WTC11 (cell line): ENCODE results near the gene KIF11. TPM values are rescaled to one million over a fixed set of nuclear protein-coding genes. Genes with fewer than 3 reads are reported as not detected.

Experiments used
- ATAC-seq: fragments of 200-7000 bp; cut with Tn5 transposase; 2 replicates; pipeline ENCODE4 v1.10.0; 2021; ENCODE audit warnings: mild to moderate bottlenecking, moderate library complexity
- CTCF ChIA-PET: fragments of 300-600 bp; sonication (Branson Sonifier 250); formaldehyde crosslinking; loops from one replicate; lab custom pipeline; 2021; ENCODE audit warnings: antibody characterized with exemption; lab: Charles Lee
- POLR2A ChIA-PET: fragments of 350-600 bp; sonication (Branson Sonifier 250); formaldehyde crosslinking; loops from one replicate; lab custom pipeline; 2021; ENCODE audit warnings: antibody characterized with exemption; lab: Charles Lee
- DNase-seq: peaks from one replicate; pipeline ENCODE4 v3.0.0; 2021; ENCODE audit warnings: low spot score
- H3K27ac Mint-ChIP-seq: 2 replicates; pipeline ENCODE4 v1.8.0; 2021; ENCODE audit warnings: mixed read lengths
- H3K27me3 Mint-ChIP-seq: 2 replicates; pipeline ENCODE4 v1.8.0; 2021; ENCODE audit warnings: low read depth, mild to moderate bottlenecking, moderate library complexity, mixed read lengths
- H3K36me3 Mint-ChIP-seq: 2 replicates; pipeline ENCODE4 v1.8.0; 2021; ENCODE audit warnings: mixed read lengths
- H3K4me1 Mint-ChIP-seq: 2 replicates; pipeline ENCODE4 v1.8.0; 2022; ENCODE audit warnings: mixed read lengths
- H3K4me3 Mint-ChIP-seq: 2 replicates; pipeline ENCODE4 v1.8.0; 2021; ENCODE audit warnings: mild to moderate bottlenecking, moderate library complexity, mixed read lengths
- H3K9me3 Mint-ChIP-seq: 2 replicates; pipeline ENCODE4 v1.8.0; 2021; ENCODE audit warnings: mixed read lengths
- AR ChIP-seq: fragments of 250-450 bp; sonication (Bioruptor Pico); IDR thresholded peaks from 2 replicates; pipeline ENCODE4 v1.9.0; 2021; ENCODE audit warnings: mild to moderate bottlenecking
- ETV6 ChIP-seq: sonication (generic); formaldehyde crosslinking; IDR thresholded peaks from 2 replicates; pipeline ENCODE4 v1.8.1; 2022; ENCODE audit warnings: mild to moderate bottlenecking, missing genetic modification reagents
- MXD4 ChIP-seq: fragments of 250-450 bp; sonication (Bioruptor Pico); IDR thresholded peaks from 2 replicates; pipeline ENCODE4 v1.8.0; 2021; ENCODE audit warnings: mild to moderate bottlenecking, moderate library complexity, borderline replicate concordance
- MYBL2 ChIP-seq: sonication (generic); formaldehyde crosslinking; IDR thresholded peaks from 2 replicates; pipeline ENCODE4 v1.8.1; 2023; ENCODE audit warnings: mild to moderate bottlenecking, moderate library complexity, missing genetic modification reagents
- RORB ChIP-seq: fragments of 250-450 bp; sonication (Bioruptor Pico); IDR thresholded peaks from 2 replicates; pipeline ENCODE4 v1.9.0; 2021; ENCODE audit warnings: mild to moderate bottlenecking
- ZNF281 ChIP-seq: sonication (generic); formaldehyde crosslinking; IDR thresholded peaks from 2 replicates; pipeline ENCODE4 v1.8.0; 2023; ENCODE audit warnings: mild to moderate bottlenecking, missing genetic modification reagents
- ZNF317 ChIP-seq: sonication (generic); formaldehyde crosslinking; IDR thresholded peaks from 2 replicates; pipeline ENCODE4 v1.8.1; 2023; ENCODE audit warnings: low read depth, mild to moderate bottlenecking, moderate library complexity, missing genetic modification reagents, borderline replicate concordance
- total RNA-seq: library from RNA; stranded (reverse); gene quantifications from 3 replicates; pipeline ENCODE4 v1.2.3, GENCODE V29; 2021

The KIF11 gene
- total RNA-seq, 1 experiment from 2014 or later, result 55.7 TPM

- TF ChIP-seq ZNF281 (CRISPR knock-in tag), result no peak
These were observed 99.2 kb downstream of the KIF11 start (continued) for GRCh38 chr10:92692080-92692671.

- H3K4me1 Mint-ChIP-seq, result peaks cover 54% of the 10 kb centered on the region
- ChIA-PET CTCF (interaction anchor here (1.4 kb wide), 1 partner anchor 150 kb away, joined by 5 read pairs; no protein-coding TSS in a partner anchor), POLR2A (no interaction called here)
- H3K27ac Mint-ChIP-seq, result peak overlapping the region; percentile 81
- H3K4me3 Mint-ChIP-seq, result peak overlapping the region; percentile 75
- H3K27me3 Mint-ChIP-seq, result peaks cover 92% of the 10 kb centered on the region
- ATAC-seq, result no peak
- H3K36me3 Mint-ChIP-seq, result peaks cover 2% of the 10 kb centered on the region; the same call in 1 of the 2 replicates
- H3K9me3 Mint-ChIP-seq, result no peaks in the 10 kb centered on the region
- no peak for DNase-seq
- peak; percentile 96 for TF ChIP-seq RORB (CRISPR knock-in tag)
- TF ChIP-seq MXD4, result no peak
These were observed 100.0 kb downstream of the KIF11 start for GRCh38 chr10:92692697-92693533.

GRCh38 chr10:92693534-92693893 is 100.6 kb downstream of the KIF11 start:
- H3K4me1 Mint-ChIP-seq, result peaks cover 56% of the 10 kb centered on the region
- no peak for DNase-seq
- no peak overlapping the region for H3K27ac Mint-ChIP-seq
- H3K9me3 Mint-ChIP-seq, result no peaks in the 10 kb centered on the region
- POLR2A ChIA-PET, result no interaction called here
- peaks cover 92% of the 10 kb centered on the region for H3K27me3 Mint-ChIP-seq
- CTCF ChIA-PET, result no interaction called here
- no peak for TF ChIP-seq ETV6 (CRISPR knock-in tag)
- TF ChIP-seq AR (CRISPR knock-in tag), result no peak
- no peak for TF ChIP-seq ZNF317 (CRISPR knock-in tag)
- no peak for TF ChIP-seq ZNF281 (CRISPR knock-in tag)
- no peak for TF ChIP-seq MYBL2 (CRISPR knock-in tag)
- ATAC-seq, result no peak
- peaks cover 2% of the 10 kb centered on the region; the same call in 1 of the 2 replicates for H3K36me3 Mint-ChIP-seq
- peak overlapping the region; percentile 75 for H3K4me3 Mint-ChIP-seq
